A673 (cell line): ENCODE data around the gene NTF3. TPM values are rescaled to one million over a fixed set of nuclear protein-coding genes. Genes with fewer than 3 reads are reported as not detected.

ENCODE experiments used
- BruUV-seq: library from RNA; stranded (reverse); fragments of 400-500 nt; replicated peaks from 2 replicates; lab custom pipeline; 2021; lab: Mats Ljungman, UMichigan
- CTCF ChIA-PET: fragments of 300-600 bp; sonication (Branson Sonifier 250); formaldehyde crosslinking; loops from one replicate; lab custom pipeline; 2022; ENCODE audit warnings: antibody characterized with exemption; lab: Charles Lee
- POLR2A ChIA-PET: fragments of 300-600 bp; sonication (Branson Sonifier 250); formaldehyde crosslinking; loops from one replicate; lab custom pipeline; 2022; ENCODE audit warnings: antibody characterized with exemption; ENCODE audit not compliant: low non-redundant PET; lab: Charles Lee
- DNase-seq: peaks from one replicate; pipeline ENCODE4 v3.0.0-alpha.2; 2015; ENCODE audit warnings: low spot score
- H3K27ac ChIP-seq: fragments of 200-600 bp; sonication (generic); 2 replicates; pipeline ENCODE4 v1.5.1; 2016; ENCODE audit warnings: mixed run types, low read depth, mild to moderate bottlenecking, mixed read lengths, antibody characterized with exemption, low read length; ENCODE audit not compliant: poor library complexity, severe bottlenecking
- H3K27me3 ChIP-seq: fragments of 200-600 bp; sonication (generic); replicated peaks from 2 replicates; pipeline ENCODE4 v1.6.1; 2017; ENCODE audit warnings: mixed run types, low read depth, mild to moderate bottlenecking, mixed read lengths, antibody characterized with exemption, low read length; ENCODE audit not compliant: insufficient read depth, poor library complexity
- H3K36me3 ChIP-seq: fragments of 200-600 bp; sonication (generic); 2 replicates; pipeline ENCODE4 v1.6.1; 2016; ENCODE audit warnings: mixed run types, mild to moderate bottlenecking, mixed read lengths, antibody characterized with exemption, low read length; ENCODE audit not compliant: insufficient read depth, poor library complexity, severe bottlenecking
- H3K4me1 ChIP-seq: fragments of 200-600 bp; sonication (generic); 2 replicates; pipeline ENCODE4 v1.6.1; 2017; ENCODE audit warnings: mixed run types, mild to moderate bottlenecking, mixed read lengths, antibody characterized with exemption, low read length; ENCODE audit not compliant: insufficient read depth, poor library complexity, severe bottlenecking
- H3K4me3 ChIP-seq: fragments of 200-600 bp; sonication (generic); 2 replicates; pipeline ENCODE4 v1.5.1; 2016; ENCODE audit warnings: low read depth, mixed run types, mild to moderate bottlenecking, mixed read lengths, low read length; ENCODE audit not compliant: poor library complexity, severe bottlenecking
- H3K9me3 ChIP-seq: fragments of 200-600 bp; sonication (generic); 2 replicates; pipeline ENCODE4 v1.6.1; 2016; ENCODE audit warnings: mixed run types, low read depth, mild to moderate bottlenecking, mixed read lengths, antibody characterized with exemption, low read length; ENCODE audit not compliant: poor library complexity, severe bottlenecking
- CTCF ChIP-seq: fragments of 300-800, 200-600 bp; sonication (generic); conservative IDR thresholded peaks from 2 replicates; pipeline ENCODE4 v1.5.1; 2017; ENCODE audit warnings: low read depth, mild to moderate bottlenecking, antibody characterized with exemption, low read length, moderate library complexity, mixed read lengths
- EZH2 ChIP-seq: fragments of 200-600 bp; sonication (generic); IDR thresholded peaks from 2 replicates; pipeline ENCODE4 v1.6.1; 2017; ENCODE audit warnings: borderline replicate concordance, low read depth, mild to moderate bottlenecking, mixed read lengths, antibody characterized with exemption, low read length; ENCODE audit not compliant: poor library complexity, severe bottlenecking
- intact Hi-C: fragments of 100-400 bp; cut with micrococcal nuclease; formaldehyde crosslinking; loops from one replicate; pipeline ENCODE4 v1.10.0; 2022; ENCODE audit not compliant: unreplicated experiment
- total RNA-seq: library from RNA; stranded (reverse); gene quantifications from 2 replicates; pipeline ENCODE4 v1.2.3, GENCODE V29; 2021

NTF3 gene
- total RNA-seq, 1 experiment from 2014 or later, result not detected

- no peak for DNase-seq
- intact Hi-C loops, result no loop called here
- Histone ChIP-seq H3K27ac (no peak overlapping the region), H3K9me3 (no peaks in the 10 kb centered on the region), H3K27me3 (peaks cover 46% of the 10 kb centered on the region), H3K4me3 (no peak overlapping the region), H3K36me3 (no peaks in the 10 kb centered on the region), H3K4me1 (no peaks in the 10 kb centered on the region)
- TF ChIP-seq EZH2 (no peak), CTCF (no peak)
- POLR2A ChIA-PET, result no interaction called here
- no TSS peak for BruUV-seq
- CTCF ChIA-PET, result no interaction called here
These were observed 94.0 kb downstream of the NTF3 start for GRCh38 chr12:5525783-5526367.

- no peak overlapping the region for H3K4me3 ChIP-seq
- peaks cover 48% of the 10 kb centered on the region for H3K27me3 ChIP-seq
- H3K36me3 ChIP-seq, result no peaks in the 10 kb centered on the region
- no peaks in the 10 kb centered on the region for H3K9me3 ChIP-seq
- H3K4me1 ChIP-seq, result no peaks in the 10 kb centered on the region
- no TSS peak for BruUV-seq
- intact Hi-C loops, result no loop called here
- no peak for TF ChIP-seq CTCF
- no peak for TF ChIP-seq EZH2
- H3K27ac ChIP-seq, result no peak overlapping the region
- no peak for DNase-seq
- ChIA-PET POLR2A (no interaction called here), CTCF (no interaction called here)
These were observed 101.5 kb downstream of the NTF3 start for GRCh38 chr12:5533368-5533767.

GRCh38 chr12:5534426-5535199, 102.7 kb downstream of the NTF3 start:
- ChIA-PET POLR2A (no interaction called here), CTCF (no interaction called here)
- no peak overlapping the region for H3K27ac ChIP-seq
- no peaks in the 10 kb centered on the region for H3K36me3 ChIP-seq
- intact Hi-C loops, result no loop called here
- no peak for DNase-seq
- H3K9me3 ChIP-seq, result no peaks in the 10 kb centered on the region
- no TSS peak for BruUV-seq
- no peak overlapping the region for H3K4me3 ChIP-seq
- H3K27me3 ChIP-seq, result peaks cover 43% of the 10 kb centered on the region
- no peaks in the 10 kb centered on the region for H3K4me1 ChIP-seq
- no peak for TF ChIP-seq CTCF
- TF ChIP-seq EZH2, result no peak
